ENCODE measurements around the gene SPTSSA.
A peak's percentile ranks its signal among the peaks of the same experiment; 100 is the strongest.
"Not testable (repeated sequence)": the region's sequence is repeated elsewhere in the genome, so short reads cannot be mapped to it uniquely, and the experiment has no call there.

Gene SPTSSA

GRCh38 chr14:34460295-34460694 is 1.7 kb downstream of the SPTSSA start:
- Mint-ChIP-seq H3K9me3 (no peaks in the 10 kb centered on the region), H3K4me1 (ENCODE audit: low read depth) (peaks cover 21% of the 10 kb centered on the region), H3K4me3 (peak overlapping the region; percentile 89), H3K27ac (no peak overlapping the region), H3K27me3 (ENCODE audit: low read depth) (no peaks in the 10 kb centered on the region), H3K36me3 (ENCODE audit: low read depth) (peaks cover 2% of the 10 kb centered on the region)
- no peak for DNase-seq (ENCODE audit: low spot score)

- no peaks in the 10 kb centered on the region for H3K27me3 Mint-ChIP-seq (ENCODE audit: low read depth)
- H3K4me1 Mint-ChIP-seq (ENCODE audit: low read depth): peaks cover 16% of the 10 kb centered on the region
- DNase-seq (ENCODE audit: low spot score): no peak
- H3K9me3 Mint-ChIP-seq: no peaks in the 10 kb centered on the region
- H3K36me3 Mint-ChIP-seq (ENCODE audit: low read depth): peaks cover 2% of the 10 kb centered on the region
- no peak overlapping the region for H3K27ac Mint-ChIP-seq
- no peak overlapping the region for H3K4me3 Mint-ChIP-seq
Measured at GRCh38 chr14:34457186-34457585, 4.9 kb downstream of the SPTSSA start.

GRCh38 chr14:34453226-34453625 is 8.8 kb downstream of the SPTSSA start:
- DNase-seq (ENCODE audit: low spot score): no peak
- no peaks in the 10 kb centered on the region for H3K9me3 Mint-ChIP-seq
- no peak overlapping the region for H3K27ac Mint-ChIP-seq
- H3K27me3 Mint-ChIP-seq (ENCODE audit: low read depth): no peaks in the 10 kb centered on the region
- no peak overlapping the region for H3K4me3 Mint-ChIP-seq
- peaks cover 8% of the 10 kb centered on the region for H3K4me1 Mint-ChIP-seq (ENCODE audit: low read depth)
- H3K36me3 Mint-ChIP-seq (ENCODE audit: low read depth): peaks cover 6% of the 10 kb centered on the region

GRCh38 chr14:34452258-34452822 is 9.7 kb downstream of the SPTSSA start:
- no peak overlapping the region for H3K27ac Mint-ChIP-seq
- H3K36me3 Mint-ChIP-seq (ENCODE audit: low read depth): peaks cover 11% of the 10 kb centered on the region
- no peak overlapping the region for H3K4me3 Mint-ChIP-seq
- H3K9me3 Mint-ChIP-seq: no peaks in the 10 kb centered on the region
- no peak for DNase-seq (ENCODE audit: low spot score)
- H3K27me3 Mint-ChIP-seq (ENCODE audit: low read depth): no peaks in the 10 kb centered on the region
- peaks cover 8% of the 10 kb centered on the region for H3K4me1 Mint-ChIP-seq (ENCODE audit: low read depth)

GRCh38 chr14:34450958-34451357 is 11.1 kb downstream of the SPTSSA start:
- no peak overlapping the region for H3K27ac Mint-ChIP-seq
- peaks cover 10% of the 10 kb centered on the region for H3K4me1 Mint-ChIP-seq (ENCODE audit: low read depth)
- no peak overlapping the region for H3K4me3 Mint-ChIP-seq
- H3K27me3 Mint-ChIP-seq (ENCODE audit: low read depth): no peaks in the 10 kb centered on the region
- H3K9me3 Mint-ChIP-seq: no peaks in the 10 kb centered on the region
- no peak for DNase-seq (ENCODE audit: low spot score)
- peaks cover 14% of the 10 kb centered on the region for H3K36me3 Mint-ChIP-seq (ENCODE audit: low read depth)

- peaks cover 14% of the 10 kb centered on the region for H3K36me3 Mint-ChIP-seq (ENCODE audit: low read depth)
- H3K9me3 Mint-ChIP-seq: no peaks in the 10 kb centered on the region
- H3K4me3 Mint-ChIP-seq: no peak overlapping the region
- H3K4me1 Mint-ChIP-seq (ENCODE audit: low read depth): peaks cover 10% of the 10 kb centered on the region
- no peak overlapping the region for H3K27ac Mint-ChIP-seq
- no peak for DNase-seq (ENCODE audit: low spot score)
- H3K27me3 Mint-ChIP-seq (ENCODE audit: low read depth): no peaks in the 10 kb centered on the region
Measured at GRCh38 chr14:34450542-34450915, 11.5 kb downstream of the SPTSSA start.

- H3K4me1 Mint-ChIP-seq (ENCODE audit: low read depth): peaks cover 10% of the 10 kb centered on the region
- H3K27me3 Mint-ChIP-seq (ENCODE audit: low read depth): no peaks in the 10 kb centered on the region
- no peaks in the 10 kb centered on the region for H3K9me3 Mint-ChIP-seq
- no peak overlapping the region for H3K27ac Mint-ChIP-seq
- no peak for DNase-seq (ENCODE audit: low spot score)
- no peak overlapping the region for H3K4me3 Mint-ChIP-seq
- H3K36me3 Mint-ChIP-seq (ENCODE audit: low read depth): peaks cover 14% of the 10 kb centered on the region
Measured at GRCh38 chr14:34449819-34450541, 12.1 kb downstream of the SPTSSA start.

GRCh38 chr14:34439090-34439489 is 22.9 kb downstream of the SPTSSA start:
- no peaks in the 10 kb centered on the region for H3K9me3 Mint-ChIP-seq
- peaks cover 7% of the 10 kb centered on the region for H3K4me1 Mint-ChIP-seq (ENCODE audit: low read depth)
- H3K27ac Mint-ChIP-seq: no peak overlapping the region
- H3K27me3 Mint-ChIP-seq (ENCODE audit: low read depth): no peaks in the 10 kb centered on the region
- no peak overlapping the region for H3K4me3 Mint-ChIP-seq
- peaks cover 13% of the 10 kb centered on the region for H3K36me3 Mint-ChIP-seq (ENCODE audit: low read depth)
- DNase-seq (ENCODE audit: low spot score): no peak

GRCh38 chr14:34438438-34438837 is 23.6 kb downstream of the SPTSSA start:
- Mint-ChIP-seq H3K4me1 (ENCODE audit: low read depth) (peaks cover 7% of the 10 kb centered on the region), H3K36me3 (ENCODE audit: low read depth) (peaks cover 13% of the 10 kb centered on the region), H3K27ac (no peak overlapping the region), H3K9me3 (no peaks in the 10 kb centered on the region), H3K4me3 (no peak overlapping the region), H3K27me3 (ENCODE audit: low read depth) (no peaks in the 10 kb centered on the region)
- DNase-seq (ENCODE audit: low spot score): no peak

GRCh38 chr14:34437729-34438080 is 24.3 kb downstream of the SPTSSA start:
- no peak for DNase-seq (ENCODE audit: low spot score)
- no peaks in the 10 kb centered on the region for H3K27me3 Mint-ChIP-seq (ENCODE audit: low read depth)
- H3K4me3 Mint-ChIP-seq: no peak overlapping the region
- H3K4me1 Mint-ChIP-seq (ENCODE audit: low read depth): peaks cover 7% of the 10 kb centered on the region
- H3K27ac Mint-ChIP-seq: no peak overlapping the region
- H3K36me3 Mint-ChIP-seq (ENCODE audit: low read depth): peaks cover 15% of the 10 kb centered on the region
- H3K9me3 Mint-ChIP-seq: no peaks in the 10 kb centered on the region

GRCh38 chr14:34436960-34437728 is 24.9 kb downstream of the SPTSSA start:
- Mint-ChIP-seq H3K4me3 (no peak overlapping the region), H3K27ac (peak overlapping the region; percentile 22), H3K9me3 (no peaks in the 10 kb centered on the region)

GRCh38 chr14:34436118-34436905 is 25.7 kb downstream of the SPTSSA start:
- H3K4me1 Mint-ChIP-seq (ENCODE audit: low read depth): peaks cover 5% of the 10 kb centered on the region
- H3K4me3 Mint-ChIP-seq: no peak overlapping the region
- no peaks in the 10 kb centered on the region for H3K27me3 Mint-ChIP-seq (ENCODE audit: low read depth)
- H3K36me3 Mint-ChIP-seq (ENCODE audit: low read depth): peaks cover 9% of the 10 kb centered on the region
- no peak overlapping the region for H3K27ac Mint-ChIP-seq
- no peak for DNase-seq (ENCODE audit: low spot score)
- no peaks in the 10 kb centered on the region for H3K9me3 Mint-ChIP-seq

More at GRCh38 chr14:34436960-34437728, 24.9 kb downstream of the SPTSSA start:
- DNase-seq (ENCODE audit: low spot score): no peak
- peaks cover 7% of the 10 kb centered on the region for H3K4me1 Mint-ChIP-seq (ENCODE audit: low read depth)
- H3K27me3 Mint-ChIP-seq (ENCODE audit: low read depth): no peaks in the 10 kb centered on the region
- peaks cover 10% of the 10 kb centered on the region for H3K36me3 Mint-ChIP-seq (ENCODE audit: low read depth)

- Mint-ChIP-seq H3K9me3 (no peaks in the 10 kb centered on the region), H3K4me3 (no peak overlapping the region), H3K27me3 (ENCODE audit: low read depth) (no peaks in the 10 kb centered on the region), H3K27ac (no peak overlapping the region), H3K36me3 (ENCODE audit: low read depth) (peaks cover 9% of the 10 kb centered on the region), H3K4me1 (ENCODE audit: low read depth) (peaks cover 3% of the 10 kb centered on the region)
- no peak for DNase-seq (ENCODE audit: low spot score)
Measured at GRCh38 chr14:34433957-34434356, 28.1 kb downstream of the SPTSSA start.

GRCh38 chr14:34428102-34428466 is 34.0 kb downstream of the SPTSSA start:
- not testable (repeated sequence) for H3K27me3 Mint-ChIP-seq (ENCODE audit: low read depth); H3K27ac Mint-ChIP-seq; H3K9me3 Mint-ChIP-seq; DNase-seq (ENCODE audit: low spot score); H3K36me3 Mint-ChIP-seq (ENCODE audit: low read depth); H3K4me1 Mint-ChIP-seq (ENCODE audit: low read depth); H3K4me3 Mint-ChIP-seq

Data from T-helper 2 cell treated with Interferon-gamma antibody and Interleukin-4, amounts not matched to agents 5 μg/mL and 100 μg/mL, for 36 hours (primary cell).